Heart left ventricle (tissue), 16 donors: ENCODE measurements around the gene UACA. TPM values are rescaled to one million over a fixed set of nuclear protein-coding genes. Genes with fewer than 3 reads are reported as not detected.
"Not testable (repeated sequence)": the region's sequence is repeated elsewhere in the genome, so short reads cannot be mapped to it uniquely, and the experiment has no call there.

Source experiments
- ATAC-seq, 4 donors: fragments of 200-7000 bp; cut with Tn5 transposase; one replicate each; pipeline ENCODE4 v1.9.1; 2020 to 2022; ENCODE audit warnings: moderate library complexity in 4 of 4, mild to moderate bottlenecking in 3 of 4, moderate number of reproducible peaks in 1 of 4
- DNase-seq, 5 donors: peaks; one replicate each; pipeline ENCODE4 v3.0.0-alpha.2; 2020
- H3K27ac ChIP-seq, 12 donors: fragments of 200-600 bp; sonication (generic) in 4 of 12; one replicate each; pipeline versions ENCODE4 v1.5.0 to v1.8.0; 2016 to 2022; ENCODE audit warnings: mild to moderate bottlenecking in 2 of 12
- H3K27me3 ChIP-seq, 9 donors: fragments of 200-600 bp; sonication (generic) in 2 of 9; one replicate each; pipeline versions ENCODE4 v1.5.1 to v1.8.0; 2016 to 2022; ENCODE audit warnings: mild to moderate bottlenecking in 3 of 9
- H3K36me3 ChIP-seq, 9 donors: fragments of 200-600 bp; sonication (generic) in 2 of 9; one replicate each; pipeline versions ENCODE4 v1.5.0 to v1.8.0; 2018 to 2022; ENCODE audit warnings: mild to moderate bottlenecking in 2 of 9
- H3K4me1 ChIP-seq, 12 donors: fragments of 200-600 bp; sonication (generic) in 4 of 12; one replicate each; pipeline versions ENCODE4 v1.5.0 to v1.8.0; 2016 to 2022; ENCODE audit warnings: mild to moderate bottlenecking in 3 of 12
- H3K4me3 ChIP-seq, 12 donors: fragments of 200-600 bp; sonication (generic) in 4 of 12; one replicate each; pipeline versions ENCODE4 v1.5.0 to v1.8.0; 2017 to 2022; ENCODE audit warnings: mild to moderate bottlenecking in 9 of 12, moderate library complexity in 4 of 12
- H3K9me3 ChIP-seq, 12 donors: fragments of 200-600 bp; sonication (generic) in 4 of 12; one replicate each; pipeline versions ENCODE4 v1.5.0 to v1.8.0; 2016 to 2022; ENCODE audit warnings: mild to moderate bottlenecking in 1 of 12
- CTCF ChIP-seq, 12 donors: fragments of 200-600 bp; sonication (generic) in 4 of 12; IDR thresholded peaks; one replicate each; pipeline versions ENCODE4 v1.5.0 to v1.8.0; 2018 to 2022; ENCODE audit warnings: antibody characterized with exemption in 12 of 12, mild to moderate bottlenecking in 5 of 12
- POLR2A ChIP-seq, 2 donors: fragments of 450-650 bp; IDR thresholded peaks; one replicate each; pipeline ENCODE4 v1.6.1; 2017; ENCODE audit warnings: antibody characterized with exemption in 2 of 2, mild to moderate bottlenecking in 2 of 2, moderate library complexity in 2 of 2
- WGBS, 4 donors: extraction: QIAGEN DNeasy Blood & Tissue Kit in 2 of 4; methylation state at CpG; one replicate each; pipeline versions ENCODE4 v1.1.5 to v1.1.7; 2013 to 2018; 5-methylcytosine and 5-hydroxymethylcytosine counted together
- intact Hi-C, 10 donors: fragments of 100-400 bp; cut with DNase I; formaldehyde crosslinking; loops; one replicate each; pipeline versions ENCODE4 v1.11.1 to v1.14.2; 2022
- polyA plus RNA-seq, 2 donors: library from polyadenylated mRNA; stranded (reverse); fragments of 200-250 nt; gene quantifications; one replicate each; pipeline ENCODE4 v1.2.3, GENCODE V29; 2013
- total RNA-seq, 9 donors: library from RNA; depleted of rRNA in 2 of 9; stranded (reverse); fragments of >200 nt in 2 of 9; fragmentation: NEBNext Ultra II Directional in 3 of 9; extraction: Animal tissue kit (Norgen Biotek cat#: 25700) in 3 of 9; gene quantifications; one replicate each; pipeline versions ENCODE4 v1.1.0 to v1.2.4, GENCODE V29; 2016 to 2023
- donor health status: ischemic (EF 13 %, LVEDD 7.1; RV severe dilation, severe dysfunction).
- donor health status: healthy with polysubstance abuse.
- donor health status: DM: no; HTN: yes; CAD: no.
- donor health status: DM: no; HTN: no; CAD: no.
- donor health status: ischemic (EF 25% LVEDD 6.9; RV normal size, moderate dysfunction).
- donor health status: ischemic (EF 25% LVEDD 5.7; RV mildly dilated, moderate dysfunction).
- donor health status: healthy.
- donor health status: DM: yes; HTN: yes; CAD: no.
- donor health status: ischemic (EF 35%, LVEDD 5.7; RV mildly dilated, moderate dysfunction).
- donor health status: nonischemic (EF 11% LVEDD 7.7; RV severe dilation, severe dysfunction).
- donor health status: DM: yes; HTN: yes; CAD: no.
- donor health status: PGD.
- donor health status: ischemic (EF 29% LVEDD 5.4; RV normal size, mild dysfunction).
- donor health status: nonischemic (EF 23%, LVEDD 6.1; RV moderate dilation, normal function).

UACA gene
- total and polyA plus RNA-seq, 11 donors, result 10.7 to 57.1 (median 49.0) TPM

- H3K36me3 ChIP-seq, result peaks cover 0 to 93% (median 39%) of the 10 kb centered on the region in 9 donors
- WGBS, 4 donors, result 82 to 87% (median 83%) methylated on average over 4 of the region's 4 CpGs
These were observed 94.3 kb downstream of the UACA start for GRCh38 chr15:70669006-70669602.

GRCh38 chr15:70665599-70665998 is 97.8 kb downstream of the UACA start:
- Histone ChIP-seq H3K4me3 (no peak overlapping the region), H3K36me3 (peaks cover 0 to 80% (median 35%) of the 10 kb centered on the region in 9 donors), H3K27me3 (no peaks in the 10 kb centered on the region), H3K9me3 (no peaks in the 10 kb centered on the region), H3K27ac (peak overlapping the region in 3 of 12 donors; percentile 9 to 52 (median 33)), H3K4me1 (peaks cover 0 to 40% (median 12%) of the 10 kb centered on the region in 12 donors)
- 83 to 91% (median 88%) methylated on average over 1 of the region's 1 CpG for WGBS, 4 donors
- ATAC-seq (peak; percentile 75 to 94 (median 89)), DNase-seq (no peak)
- TF ChIP-seq CTCF (IDR thresholded peaks at IDR 0.05) (no peak), POLR2A (IDR thresholded peaks at IDR 0.05) (no peak)
- intact Hi-C loops, result no loop called here

More at GRCh38 chr15:70669006-70669602, 94.3 kb downstream of the UACA start:
- intact Hi-C loops, result no loop called here
- no peaks in the 10 kb centered on the region for H3K9me3 ChIP-seq
- no peak for DNase-seq
- no peaks in the 10 kb centered on the region for H3K27me3 ChIP-seq
- H3K27ac ChIP-seq, result peak overlapping the region in 1 of 12 donors; percentile 10
- no peak for TF ChIP-seq CTCF (IDR thresholded peaks at IDR 0.05)
- TF ChIP-seq POLR2A (IDR thresholded peaks at IDR 0.05), result no peak
- H3K4me1 ChIP-seq, result peaks cover 0 to 51% (median 14%) of the 10 kb centered on the region in 12 donors
- no peak for ATAC-seq
- no peak overlapping the region for H3K4me3 ChIP-seq

- WGBS, 4 donors, result 67 to 74% (median 71%) methylated on average over 4 of the region's 4 CpGs
- intact Hi-C loops, result no loop called here
- Histone ChIP-seq H3K27ac (no peak overlapping the region), H3K27me3 (no peaks in the 10 kb centered on the region), H3K4me3 (no peak overlapping the region), H3K4me1 (peaks cover 0 to 29% (median 7%) of the 10 kb centered on the region in 12 donors), H3K9me3 (no peaks in the 10 kb centered on the region), H3K36me3 (peaks cover 0 to 83% (median 34%) of the 10 kb centered on the region in 9 donors)
- ATAC-seq (peak in 3 of 4 donors; percentile 66 to 77 (median 67)), DNase-seq (peak in 1 of 5 donors; percentile 30)
- TF ChIP-seq CTCF (IDR thresholded peaks at IDR 0.05) (no peak), POLR2A (IDR thresholded peaks at IDR 0.05) (no peak)
These were observed 98.9 kb downstream of the UACA start for GRCh38 chr15:70664494-70664893.

GRCh38 chr15:70663069-70663468 is 100.3 kb downstream of the UACA start:
- H3K9me3 ChIP-seq, DNase-seq, H3K4me3 ChIP-seq, intact Hi-C loops, H3K27me3 ChIP-seq, ATAC-seq, H3K27ac ChIP-seq: not testable (repeated sequence)
- Histone ChIP-seq H3K36me3 (peaks cover 0 to 83% (median 20%) of the 10 kb centered on the region in 9 donors), H3K4me1 (peaks cover 0 to 24% (median 7%) of the 10 kb centered on the region in 12 donors)
- WGBS, 4 donors, result 94 to 98% (median 96%) methylated on average over 2 to 3 of the region's 3 CpGs
